HEK293T (cell line): Measurements from ENCODE around the gene CES5A.

Experiments
- FOXM1 ChIP-seq: fragments of 450-650 bp; IDR thresholded peaks from 2 replicates; pipeline ENCODE4 v1.6.1; 2017; ENCODE audit warnings: mild to moderate bottlenecking, borderline replicate concordance
- LEF1 ChIP-seq: fragments of 450-650 bp; IDR thresholded peaks from 2 replicates; pipeline ENCODE4 v1.6.1; 2017; ENCODE audit warnings: mild to moderate bottlenecking, borderline replicate concordance
- SP1 ChIP-seq: fragments of 450-650 bp; IDR thresholded peaks from 2 replicates; pipeline ENCODE4 v1.6.1; 2017
- SUZ12 ChIP-seq: fragments of 450-650 bp; IDR thresholded peaks from 2 replicates; pipeline ENCODE4 v1.6.1; 2016; ENCODE audit warnings: mild to moderate bottlenecking
- TARDBP ChIP-seq: fragments of 450-650 bp; IDR thresholded peaks from 2 replicates; pipeline ENCODE4 v1.6.1; 2016

GRCh38 chr16:55820615-55821014 is 54.6 kb downstream of the CES5A start:
- TF ChIP-seq LEF1 (no peak), SUZ12 (no peak), SP1 (no peak), FOXM1 (no peak), TARDBP (no peak)
